Daoy (cell line): ENCODE data around the gene FAM72D. TPM values are rescaled to one million over a fixed set of nuclear protein-coding genes. Genes with fewer than 3 reads are reported as not detected.
A peak's percentile ranks its signal among the peaks of the same experiment; 100 is the strongest.
"Not testable (repeated sequence)": the region's sequence is repeated elsewhere in the genome, so short reads cannot be mapped to it uniquely, and the experiment has no call there.

Experiments used
- DNase-seq: peaks from one replicate; pipeline ENCODE4 v3.0.0-alpha.2; 2015; ENCODE audit warnings: low read depth
- total RNA-seq: library from RNA; depleted of rRNA; stranded (reverse); fragments of >200 nt; shearing (Covaris generic); gene quantifications from 2 replicates; pipeline ENCODE4 v1.2.3, GENCODE V29; 2014; rRNA removed

FAM72D gene
- total RNA-seq, 1 experiment from 2014 or later, result 5.5 TPM

GRCh38 chr1:145146308-145146707 is 50.5 kb downstream of the FAM72D start:
- not testable (repeated sequence) for DNase-seq

GRCh38 chr1:145147172-145147571 is 51.4 kb downstream of the FAM72D start:
- DNase-seq, result not testable (repeated sequence)

DNA sequence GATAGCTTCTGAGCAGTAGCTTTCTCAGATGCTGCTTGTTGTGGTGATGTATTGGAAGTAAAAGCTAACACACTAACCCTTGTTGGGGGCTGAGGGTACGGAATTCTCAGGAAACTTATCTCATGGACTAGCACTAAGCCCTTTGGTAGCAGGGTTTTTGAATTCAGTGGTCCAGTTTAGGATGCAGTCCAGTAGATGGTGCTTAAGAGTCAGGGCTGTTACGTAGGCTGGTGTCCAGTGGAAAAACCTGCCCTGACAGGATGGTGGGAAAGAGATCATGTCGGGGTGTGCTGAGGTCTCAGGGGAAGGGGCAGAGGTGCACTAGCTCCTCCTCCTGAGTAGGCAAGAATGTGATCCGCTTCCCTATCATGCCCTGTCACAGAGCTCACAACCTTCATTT is 59.6 kb downstream of the FAM72D start:
- not testable (repeated sequence) for DNase-seq

GRCh38 chr1:145155873-145156272 is 60.1 kb downstream of the FAM72D start:
- not testable (repeated sequence) for DNase-seq

DNA sequence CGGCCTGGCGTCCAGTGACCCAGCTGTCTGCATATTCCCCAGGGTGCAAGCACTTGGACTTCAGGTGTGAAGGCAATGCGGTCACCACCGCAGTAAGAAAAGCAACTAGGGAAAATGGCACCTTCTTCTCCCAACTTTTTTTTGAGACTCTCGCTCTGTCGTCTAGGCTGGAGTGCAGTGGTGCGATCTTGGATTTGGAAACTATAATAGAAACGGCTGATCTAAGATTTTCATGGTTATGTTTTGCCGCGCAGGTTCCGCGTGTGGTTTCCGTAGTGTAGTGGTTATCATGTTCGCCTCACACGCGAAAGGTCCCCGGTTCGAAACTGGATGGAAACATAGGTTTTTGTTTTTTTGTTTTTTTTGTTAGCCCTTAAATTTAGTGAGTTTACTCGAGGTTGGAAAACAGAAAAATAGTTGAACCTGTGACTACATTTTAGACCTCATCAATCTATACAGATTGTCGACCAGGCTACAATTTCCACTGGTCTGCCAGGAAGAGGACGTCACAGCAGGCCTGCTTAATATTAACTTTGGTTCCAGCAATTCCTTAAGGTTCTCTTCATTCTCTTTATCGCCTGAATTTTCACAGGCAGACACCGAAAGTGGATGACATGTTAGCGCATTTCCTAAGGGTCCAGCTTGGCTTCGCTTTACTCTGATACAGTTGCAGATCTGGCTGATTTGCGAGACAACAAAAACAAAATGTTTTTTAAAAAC is 61.3 kb downstream of the FAM72D start:
- peak; percentile 58 for DNase-seq

GRCh38 chr1:145157715-145158114 is 61.9 kb downstream of the FAM72D start:
- not testable (repeated sequence) for DNase-seq

DNA sequence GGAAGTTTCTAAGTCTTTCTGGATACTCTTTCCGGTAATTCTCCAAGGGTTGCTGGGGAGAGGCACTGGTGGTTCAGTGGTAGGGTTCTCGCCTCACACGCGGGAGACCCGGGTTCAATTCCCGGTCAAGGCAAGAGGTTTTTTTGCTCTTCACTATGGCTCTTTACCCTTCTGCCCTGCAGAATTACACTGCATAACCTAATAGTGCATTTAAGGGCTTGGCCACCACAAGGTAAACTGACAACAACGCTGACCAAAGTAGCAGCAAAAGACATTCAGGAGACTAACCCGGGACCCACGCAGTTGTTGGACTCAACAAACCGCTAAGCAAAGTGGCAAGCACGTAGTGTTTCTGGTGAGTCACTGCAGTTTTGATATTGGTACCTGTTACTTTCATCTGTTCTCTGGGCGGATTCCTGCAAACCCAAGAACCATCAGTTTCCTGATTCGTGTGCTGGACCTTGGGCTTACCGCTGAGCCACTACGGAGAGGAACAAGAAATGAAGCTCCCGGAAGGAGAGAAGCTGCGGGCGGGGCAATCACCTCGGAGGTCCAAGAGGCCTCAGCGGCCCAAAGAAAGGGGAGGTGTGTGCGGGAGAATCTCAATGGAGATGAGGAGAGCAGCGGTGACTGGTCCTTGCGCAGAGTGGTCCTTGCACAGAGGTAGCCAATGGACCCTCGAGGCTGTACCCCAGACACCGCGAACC is 65.4 kb downstream of the FAM72D start:
- DNase-seq, result not testable (repeated sequence)

Other genes starting within 250 kb of the FAM72D start
- 14.3 and 22.0 TPM in 2 replicates for gene SRGAP2B, start 646 bp upstream of the FAM72D start, total RNA-seq
- not detected in 2 replicates for gene PPIAL4D, start 146.2 kb downstream of the FAM72D start, total RNA-seq